Breast epithelium (tissue), 4 donors: ENCODE measurements around the gene CDC42. TPM values are rescaled to one million over a fixed set of nuclear protein-coding genes. Genes with fewer than 3 reads are reported as not detected.

Experiments used
- DNase-seq, 2 donors: peaks; one replicate each; pipeline ENCODE4 v3.0.0-alpha.2; 2019; ENCODE audit warnings: low spot score in 2 of 2
- H3K27ac ChIP-seq, 2 donors: fragments of 200-600 bp; sonication (generic) in 1 of 2; one replicate each; pipeline ENCODE4 v1.5.1; 2016 to 2019; ENCODE audit warnings: mild to moderate bottlenecking in 1 of 2
- H3K27me3 ChIP-seq, 2 donors: fragments of 200-600 bp; sonication (generic) in 1 of 2; one replicate each; pipeline versions ENCODE4 v1.5.1 to v1.6.0; 2017 to 2019; ENCODE audit warnings: control low read depth in 1 of 2, mild to moderate bottlenecking in 1 of 2
- H3K36me3 ChIP-seq: fragments of 200-600 bp; one replicate; pipeline ENCODE4 v1.5.1; 2019
- H3K4me1 ChIP-seq, 2 donors: fragments of 200-600 bp; sonication (generic); one replicate each; pipeline ENCODE4 v1.5.1; 2016 to 2019; ENCODE audit warnings: control low read depth in 1 of 2
- H3K4me3 ChIP-seq, 3 donors: fragments of 200-600 bp; sonication (generic); 1 replicate in 2 of 3; 2 replicates in 1 of 3; pipeline ENCODE4 v1.5.1; 2016 to 2019; ENCODE audit warnings: mild to moderate bottlenecking in 3 of 3, moderate library complexity in 2 of 3
- H3K9me3 ChIP-seq, 2 donors: fragments of 200-600 bp; sonication (generic) in 1 of 2; one replicate each; pipeline ENCODE4 v1.5.1; 2016 to 2019; ENCODE audit warnings: control low read depth in 1 of 2
- CTCF ChIP-seq, 3 donors: fragments of 450-650 bp; IDR thresholded peaks; one replicate each; pipeline ENCODE4 v1.5.1; 2016 to 2017; ENCODE audit warnings: antibody characterized with exemption in 3 of 3, mild to moderate bottlenecking in 3 of 3, moderate library complexity in 3 of 3
- POLR2A ChIP-seq: fragments of 450-650 bp; IDR thresholded peaks from one replicate; pipeline ENCODE4 v1.6.1; 2016; ENCODE audit warnings: antibody characterized with exemption, mild to moderate bottlenecking, moderate library complexity
- POLR2AphosphoS5 ChIP-seq, 3 donors: sonication (generic); formaldehyde crosslinking; IDR thresholded peaks; one replicate each; pipeline ENCODE4 v1.6.1; 2017; ENCODE audit warnings: antibody characterized with exemption in 3 of 3
- intact Hi-C: fragments of 100-400 bp; cut with DNase I; formaldehyde crosslinking; loops from one replicate; pipeline ENCODE4 v1.15.1; 2023; ENCODE audit warnings: low total_unique reads
- total RNA-seq, 3 donors: library from RNA; depleted of rRNA; stranded (reverse); fragments of >200 nt; gene quantifications; one replicate each; pipeline ENCODE4 v1.1.0, GENCODE V29; 2016

Gene CDC42
- total RNA-seq, 3 donors from 2014 or later, result 192 to 255 (median 213) TPM

GRCh38 chr1:22078133-22078532 lies 25.6 kb downstream of the CDC42 start:
- intact Hi-C loops, result loop anchor here (5.0 kb wide), 1 partner anchor 361 kb away; no protein-coding TSS in a partner anchor
- Histone ChIP-seq H3K4me1 (peaks cover 0 to 5% of the 10 kb centered on the region in 2 donors), H3K9me3 (no peaks in the 10 kb centered on the region), H3K36me3 (no peaks in the 10 kb centered on the region), H3K4me3 (no peak overlapping the region), H3K27me3 (no peaks in the 10 kb centered on the region), H3K27ac (no peak overlapping the region)
- DNase-seq, result no peak
- TF ChIP-seq POLR2A (no peak), POLR2AphosphoS5 (IDR thresholded peaks at IDR 0.05) (no peak), CTCF (IDR thresholded peaks at IDR 0.05) (no peak)

GRCh38 chr1:22080191-22080590 lies 27.7 kb downstream of the CDC42 start:
- H3K27ac ChIP-seq, result no peak overlapping the region
- DNase-seq, result no peak
- no peak for TF ChIP-seq CTCF (IDR thresholded peaks at IDR 0.05)
- TF ChIP-seq POLR2A, result no peak
- TF ChIP-seq POLR2AphosphoS5 (IDR thresholded peaks at IDR 0.05), result no peak
- H3K9me3 ChIP-seq, result no peaks in the 10 kb centered on the region
- no peaks in the 10 kb centered on the region for H3K36me3 ChIP-seq
- H3K4me3 ChIP-seq, result no peak overlapping the region
- peaks cover 0 to 4% of the 10 kb centered on the region in 2 donors for H3K4me1 ChIP-seq
- no peaks in the 10 kb centered on the region for H3K27me3 ChIP-seq
- intact Hi-C loops, result no loop called here

GRCh38 chr1:22088331-22088730 lies 35.8 kb downstream of the CDC42 start:
- H3K36me3 ChIP-seq, result peaks cover 6% of the 10 kb centered on the region
- no peaks in the 10 kb centered on the region for H3K9me3 ChIP-seq
- TF ChIP-seq POLR2A (no peak), CTCF (IDR thresholded peaks at IDR 0.05) (no peak), POLR2AphosphoS5 (IDR thresholded peaks at IDR 0.05) (no peak)
- peaks cover 0 to 3% of the 10 kb centered on the region in 2 donors for H3K4me1 ChIP-seq
- no peak overlapping the region for H3K27ac ChIP-seq
- no peaks in the 10 kb centered on the region for H3K27me3 ChIP-seq
- no peak for DNase-seq
- intact Hi-C loops, result no loop called here
- no peak overlapping the region for H3K4me3 ChIP-seq

GRCh38 chr1:22089134-22089571 lies 36.6 kb downstream of the CDC42 start:
- no peak for DNase-seq
- Histone ChIP-seq H3K4me1 (peaks cover 0 to 3% of the 10 kb centered on the region in 2 donors), H3K27ac (peak overlapping the region in 1 of 2 donors; percentile 9), H3K36me3 (peaks cover 6% of the 10 kb centered on the region), H3K27me3 (no peaks in the 10 kb centered on the region), H3K9me3 (no peaks in the 10 kb centered on the region), H3K4me3 (peak overlapping the region in 1 of 3 donors; percentile 3)
- TF ChIP-seq POLR2AphosphoS5 (IDR thresholded peaks at IDR 0.05) (no peak), CTCF (IDR thresholded peaks at IDR 0.05) (no peak), POLR2A (no peak)
- intact Hi-C loops, result no loop called here

- no peaks in the 10 kb centered on the region for H3K27me3 ChIP-seq
- intact Hi-C loops, result no loop called here
- H3K9me3 ChIP-seq, result no peaks in the 10 kb centered on the region
- peaks cover 6% of the 10 kb centered on the region for H3K36me3 ChIP-seq
- DNase-seq, result no peak
- no peak overlapping the region for H3K4me3 ChIP-seq
- H3K4me1 ChIP-seq, result peaks cover 0 to 3% of the 10 kb centered on the region in 2 donors
- H3K27ac ChIP-seq, result peak overlapping the region in 1 of 2 donors; percentile 22
- TF ChIP-seq CTCF (IDR thresholded peaks at IDR 0.05) (no peak), POLR2A (no peak), POLR2AphosphoS5 (IDR thresholded peaks at IDR 0.05) (no peak)
These were observed 37.3 kb downstream of the CDC42 start for GRCh38 chr1:22089787-22090186.
